OCI-LY1 (cell line): ENCODE data around the gene DUSP7.

ENCODE experiments used
- H2AFZ ChIP-seq: fragments of 200-600 bp; sonication (generic), shearing (Covaris generic); 2 replicates; pipeline ENCODE4 v1.6.0; 2014; ENCODE audit warnings: antibody characterized with exemption, mild to moderate bottlenecking, low read length
- H3F3A ChIP-seq: fragments of 200-600 bp; sonication (generic), shearing (Covaris generic); 2 replicates; pipeline ENCODE4 v1.6.0; 2014; ENCODE audit warnings: mild to moderate bottlenecking, antibody characterized with exemption, low read length, moderate library complexity; ENCODE audit not compliant: insufficient read depth
- H3K27ac ChIP-seq: fragments of 200-600 bp; sonication (generic); 2 replicates; pipeline ENCODE4 v1.5.1; 2014; ENCODE audit warnings: low read length, mixed run types, mild to moderate bottlenecking, low read depth; ENCODE audit not compliant: poor library complexity, severe bottlenecking
- H3K27me3 ChIP-seq: fragments of 200-600 bp; sonication (generic); 2 replicates; pipeline ENCODE4 v1.6.0; 2014; ENCODE audit warnings: antibody characterized with exemption, mild to moderate bottlenecking, low read length, moderate library complexity; ENCODE audit not compliant: insufficient read depth
- H3K36me3 ChIP-seq: fragments of 200-600 bp; sonication (generic); 2 replicates; pipeline ENCODE4 v1.6.1; 2014; ENCODE audit warnings: mild to moderate bottlenecking, antibody characterized with exemption, low read length, moderate library complexity, mixed read lengths; ENCODE audit not compliant: insufficient read depth
- H3K4me1 ChIP-seq: fragments of 200-600 bp; sonication (generic); 2 replicates; pipeline ENCODE4 v1.5.1; 2014; ENCODE audit warnings: mild to moderate bottlenecking, low read length, moderate library complexity; ENCODE audit not compliant: insufficient read depth, severe bottlenecking
- H3K4me2 ChIP-seq: fragments of 200-600 bp; sonication (generic), shearing (Covaris generic); 2 replicates; pipeline ENCODE4 v1.6.1; 2014; ENCODE audit warnings: low read length
- H3K4me3 ChIP-seq: fragments of 200-600 bp; sonication (generic); 2 replicates; pipeline ENCODE4 v1.5.1; 2014; ENCODE audit warnings: low read length, low read depth, mild to moderate bottlenecking, mixed read lengths; ENCODE audit not compliant: poor library complexity, severe bottlenecking
- H3K79me2 ChIP-seq: fragments of 200-600 bp; shearing (Covaris generic); 2 replicates; pipeline ENCODE4 v1.6.1; 2016; ENCODE audit warnings: mixed run types, low read length, mixed read lengths; ENCODE audit not compliant: insufficient read depth
- H3K9ac ChIP-seq: fragments of 200-600 bp; sonication (generic), shearing (Covaris generic); 2 replicates; pipeline ENCODE4 v1.6.1; 2014; ENCODE audit warnings: mild to moderate bottlenecking, low read length, mixed read lengths
- H3K9me2 ChIP-seq: fragments of 200-600 bp; sonication (generic), shearing (Covaris generic); 2 replicates; pipeline ENCODE4 v1.6.1; 2014; ENCODE audit warnings: low read depth, mild to moderate bottlenecking, low read length, mixed read lengths
- H3K9me3 ChIP-seq: fragments of 200-600 bp; shearing (Covaris generic); 2 replicates; pipeline ENCODE4 v1.6.1; 2014; ENCODE audit warnings: low read length, mixed read lengths
- H4K20me1 ChIP-seq: fragments of 200-600 bp; sonication (generic), shearing (Covaris generic); 2 replicates; pipeline ENCODE4 v1.6.0; 2016; ENCODE audit warnings: mild to moderate bottlenecking, low read length; ENCODE audit not compliant: insufficient read depth
- EZH2 ChIP-seq: fragments of 200-600 bp; sonication (generic), shearing (Covaris generic); IDR thresholded peaks from 2 replicates; pipeline ENCODE4 v1.8.0; 2017; ENCODE audit warnings: borderline replicate concordance, mixed run types, mild to moderate bottlenecking, antibody characterized with exemption, low read length, moderate library complexity, mixed read lengths
- TF ChIP-seq, protein P1 (sequence below): fragments of 200-600 bp; sonication (generic), shearing (Covaris generic); IDR thresholded peaks from 2 replicates; pipeline ENCODE4 v1.5.1; 2017; ENCODE audit warnings: mild to moderate bottlenecking, antibody characterized with exemption, low read length, moderate library complexity, mixed read lengths

Gene DUSP7

DNA sequence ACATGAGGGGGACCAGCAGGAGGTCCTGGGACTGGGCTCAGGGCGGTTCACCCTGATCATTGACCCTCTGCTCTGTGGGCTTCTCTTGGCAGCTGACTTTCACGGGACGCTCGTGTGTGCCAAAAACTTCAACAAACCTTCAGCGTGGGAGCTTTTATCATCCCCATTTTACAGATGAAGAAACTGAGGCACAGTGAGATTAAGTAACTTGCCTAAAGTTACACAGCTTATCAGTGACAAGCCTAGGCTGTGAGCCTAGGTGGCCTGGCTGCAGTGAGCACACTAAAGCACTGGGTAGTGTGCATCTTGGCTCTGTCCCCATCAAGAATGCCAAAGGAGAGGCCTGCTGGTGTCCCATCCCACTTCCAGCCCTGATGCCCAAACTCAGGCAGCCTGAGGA is 23.6 kb upstream of the DUSP7 start:
- Histone ChIP-seq H3K4me3 (no peak overlapping the region), H3K9me3 (no peaks in the 10 kb centered on the region), H3K9ac (no peak overlapping the region), H3K4me1 (no peaks in the 10 kb centered on the region), H3K79me2 (no peaks in the 10 kb centered on the region), H3F3A (no peaks in the 10 kb centered on the region), H4K20me1 (no peaks in the 10 kb centered on the region), H3K4me2 (no peak overlapping the region), H3K36me3 (peaks cover 5% of the 10 kb centered on the region; the same call in 1 of the 2 replicates), H3K9me2 (no peaks in the 10 kb centered on the region), H3K27ac (no peak overlapping the region), H3K27me3 (no peaks in the 10 kb centered on the region), H2AFZ (no peak overlapping the region)
- TF ChIP-seq EZH2, result no peak
- TF ChIP-seq, protein P1, sequence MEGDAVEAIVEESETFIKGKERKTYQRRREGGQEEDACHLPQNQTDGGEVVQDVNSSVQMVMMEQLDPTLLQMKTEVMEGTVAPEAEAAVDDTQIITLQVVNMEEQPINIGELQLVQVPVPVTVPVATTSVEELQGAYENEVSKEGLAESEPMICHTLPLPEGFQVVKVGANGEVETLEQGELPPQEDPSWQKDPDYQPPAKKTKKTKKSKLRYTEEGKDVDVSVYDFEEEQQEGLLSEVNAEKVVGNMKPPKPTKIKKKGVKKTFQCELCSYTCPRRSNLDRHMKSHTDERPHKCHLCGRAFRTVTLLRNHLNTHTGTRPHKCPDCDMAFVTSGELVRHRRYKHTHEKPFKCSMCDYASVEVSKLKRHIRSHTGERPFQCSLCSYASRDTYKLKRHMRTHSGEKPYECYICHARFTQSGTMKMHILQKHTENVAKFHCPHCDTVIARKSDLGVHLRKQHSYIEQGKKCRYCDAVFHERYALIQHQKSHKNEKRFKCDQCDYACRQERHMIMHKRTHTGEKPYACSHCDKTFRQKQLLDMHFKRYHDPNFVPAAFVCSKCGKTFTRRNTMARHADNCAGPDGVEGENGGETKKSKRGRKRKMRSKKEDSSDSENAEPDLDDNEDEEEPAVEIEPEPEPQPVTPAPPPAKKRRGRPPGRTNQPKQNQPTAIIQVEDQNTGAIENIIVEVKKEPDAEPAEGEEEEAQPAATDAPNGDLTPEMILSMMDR, result no peak

DNA sequence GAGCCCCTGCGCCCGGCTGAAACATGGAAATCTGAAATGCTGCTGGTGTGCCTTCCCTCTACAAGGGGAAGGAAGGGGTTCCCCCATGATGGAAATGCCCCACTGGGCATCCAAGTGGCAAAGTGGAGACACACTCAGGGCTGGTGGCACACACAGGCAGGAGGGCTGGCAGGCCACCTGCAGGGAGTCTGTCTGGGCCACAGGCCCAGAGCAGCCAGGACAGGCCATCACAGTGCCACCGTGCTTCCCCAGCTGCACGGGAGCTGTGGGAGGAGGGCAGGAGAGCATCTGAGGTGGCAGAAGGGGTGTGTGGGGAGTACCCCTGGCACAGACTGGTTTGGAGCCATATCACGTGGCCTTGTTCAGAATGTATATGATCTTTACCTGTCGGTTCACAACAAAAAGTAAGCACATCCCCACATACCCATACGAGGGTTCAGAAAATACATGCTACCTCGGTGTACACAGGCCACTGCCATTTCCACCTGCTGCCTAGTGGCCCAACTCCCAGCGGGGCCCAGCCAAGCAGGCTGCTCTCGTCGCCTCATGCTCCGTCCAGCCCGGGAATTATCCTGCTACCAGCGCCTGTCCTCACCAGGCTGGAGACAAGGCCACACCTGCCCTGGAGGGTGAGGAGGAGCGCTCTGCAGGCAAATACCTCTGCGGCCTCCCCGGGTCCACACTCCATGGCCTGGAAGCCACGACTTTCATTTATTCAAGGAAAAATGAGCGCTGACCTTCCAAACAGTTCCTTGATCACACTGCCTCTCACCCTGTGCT is 22.6 kb upstream of the DUSP7 start:
- Histone ChIP-seq H3K27me3 (no peaks in the 10 kb centered on the region), H3F3A (no peaks in the 10 kb centered on the region), H3K36me3 (peaks cover 7% of the 10 kb centered on the region; the same call in 1 of the 2 replicates), H2AFZ (no peak overlapping the region), H3K4me3 (no peak overlapping the region), H3K4me2 (no peak overlapping the region), H3K27ac (no peak overlapping the region), H3K9ac (no peak overlapping the region), H3K4me1 (no peaks in the 10 kb centered on the region), H3K79me2 (no peaks in the 10 kb centered on the region), H4K20me1 (no peaks in the 10 kb centered on the region), H3K9me2 (no peaks in the 10 kb centered on the region), H3K9me3 (no peaks in the 10 kb centered on the region)
- no peak for TF ChIP-seq EZH2
- TF ChIP-seq, protein P1, result no peak

DNA sequence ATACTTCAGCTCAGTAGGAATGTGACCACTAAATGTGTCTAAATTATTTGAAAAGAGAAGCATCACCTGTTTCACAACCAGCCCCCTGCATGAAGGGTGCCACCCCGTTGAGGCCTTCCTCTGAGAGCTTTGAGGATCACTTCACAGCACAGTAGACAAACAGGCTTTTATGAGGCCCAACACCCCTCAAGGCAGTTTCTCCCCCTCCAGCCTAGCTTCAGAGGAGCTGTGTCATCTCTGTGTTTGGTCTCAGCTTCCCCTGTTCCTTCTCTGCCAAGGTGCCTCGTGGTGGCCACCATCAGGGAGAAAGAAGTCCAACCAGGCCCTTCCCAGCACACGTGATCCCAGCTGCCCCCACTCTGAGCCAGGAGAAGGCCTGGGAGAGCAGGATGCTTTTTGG is 21.6 kb upstream of the DUSP7 start:
- H3K79me2 ChIP-seq, result no peaks in the 10 kb centered on the region
- no peak overlapping the region for H3K9ac ChIP-seq
- TF ChIP-seq EZH2, result no peak
- TF ChIP-seq, protein P1, result no peak
- H3K27me3 ChIP-seq, result no peaks in the 10 kb centered on the region
- no peak overlapping the region for H3K27ac ChIP-seq
- H3K9me2 ChIP-seq, result no peaks in the 10 kb centered on the region
- H3K4me1 ChIP-seq, result no peaks in the 10 kb centered on the region
- H3K4me2 ChIP-seq, result no peak overlapping the region
- H3K4me3 ChIP-seq, result no peak overlapping the region
- no peaks in the 10 kb centered on the region for H3F3A ChIP-seq
- H3K9me3 ChIP-seq, result no peaks in the 10 kb centered on the region
- H3K36me3 ChIP-seq, result peaks cover 7% of the 10 kb centered on the region; the same call in 1 of the 2 replicates
- H2AFZ ChIP-seq, result no peak overlapping the region
- no peaks in the 10 kb centered on the region for H4K20me1 ChIP-seq
